NCI-H1105 (cell line): ENCODE measurements around the gene RIC8B.
"Not testable (repeated sequence)": the region's sequence is repeated elsewhere in the genome, so short reads cannot be mapped to it uniquely, and the experiment has no call there.

Experiments
- DNase-seq: peaks from one replicate; lab custom pipeline; 2025; lab: John Stamatoyannopoulos, UW

The RIC8B gene

GRCh38 chr12:106903241-106903945 is 128.9 kb downstream of the RIC8B start:
- DNase-seq = no peak

DNA sequence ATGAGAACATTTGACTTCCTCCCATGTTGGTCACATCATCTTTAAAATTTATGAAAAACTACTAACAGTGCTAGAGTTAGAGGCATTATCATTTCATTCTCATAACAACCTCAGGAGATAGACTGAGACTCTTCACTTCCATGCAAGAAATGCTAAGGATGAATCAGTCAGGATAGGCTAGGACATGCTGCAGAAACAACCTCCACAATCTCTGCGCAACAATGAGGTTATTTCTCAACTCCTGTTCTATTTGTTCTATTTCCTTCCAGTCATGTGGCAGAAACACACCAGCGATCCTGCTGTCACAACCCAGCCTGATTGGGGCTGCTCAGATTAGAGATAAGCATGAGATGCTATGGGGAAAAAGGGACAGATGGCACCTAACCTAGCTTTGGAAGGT is 132.2 kb downstream of the RIC8B start:
- DNase-seq = no peak

DNA sequence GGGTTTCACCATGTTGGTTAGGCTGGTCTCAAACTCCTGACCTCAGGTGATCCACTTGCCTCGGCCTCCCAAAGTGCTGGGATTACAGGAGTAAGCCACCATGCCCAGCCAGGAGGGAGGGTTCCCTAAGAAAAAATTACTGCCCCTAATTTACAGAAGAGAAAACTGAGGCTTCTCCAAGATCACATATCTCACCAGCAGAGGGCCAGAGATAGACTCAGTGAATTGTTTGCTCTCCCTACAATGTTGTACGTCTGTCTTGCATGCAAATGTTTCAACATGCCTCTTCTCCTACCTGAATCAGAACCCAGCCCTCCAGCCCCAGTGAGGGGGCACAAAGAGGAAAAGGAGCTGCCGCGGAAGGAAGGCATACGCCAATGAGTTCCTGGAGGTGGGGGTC is 132.9 kb downstream of the RIC8B start:
- DNase-seq = no peak

- no peak for DNase-seq
Observed at GRCh38 chr12:106907846-106908245, 133.4 kb downstream of the RIC8B start.

GRCh38 chr12:106908561-106908960 is 134.1 kb downstream of the RIC8B start:
- no peak for DNase-seq

DNA sequence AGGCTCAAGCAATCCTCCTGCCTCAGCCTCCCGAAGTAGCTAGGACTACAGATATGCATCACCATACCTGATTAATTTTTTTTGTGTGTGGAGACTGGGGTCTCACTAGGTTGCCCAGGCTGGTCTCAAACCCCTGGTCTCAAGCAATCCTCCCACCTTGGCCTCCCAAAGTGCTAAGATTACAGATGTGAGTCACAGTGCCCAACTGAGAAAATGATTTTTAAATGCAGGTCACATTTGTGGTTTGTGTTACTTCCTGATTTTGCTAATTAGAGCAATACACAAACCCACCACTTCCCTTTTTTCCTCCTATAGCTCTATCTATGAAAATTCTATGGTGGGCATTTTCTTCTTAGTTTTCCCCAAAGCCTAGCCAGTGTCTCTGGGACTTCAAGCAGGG is 135.7 kb downstream of the RIC8B start:
- DNase-seq = no peak

GRCh38 chr12:106911581-106911980 is 137.1 kb downstream of the RIC8B start:
- DNase-seq = no peak

DNA sequence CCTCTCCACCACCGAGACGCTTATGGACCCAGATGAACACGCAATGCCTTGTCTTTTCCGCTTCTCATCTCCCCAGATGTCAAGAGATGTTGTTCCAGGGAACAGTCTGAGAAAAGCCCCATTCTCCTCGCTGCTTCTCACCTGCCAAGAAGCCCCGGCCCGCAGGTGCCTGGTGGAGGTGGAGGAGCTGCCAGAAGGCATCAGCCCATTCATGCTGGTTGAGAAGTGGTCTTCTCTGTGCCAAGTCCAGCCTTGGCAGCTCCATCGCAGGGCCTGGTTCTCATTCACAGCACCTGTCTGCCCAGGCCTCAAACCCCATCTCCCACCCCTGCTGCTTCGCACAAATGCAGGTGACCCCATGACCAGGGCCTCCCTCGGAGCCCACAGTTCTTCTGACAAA is 139.0 kb downstream of the RIC8B start:
- no peak for DNase-seq

GRCh38 chr12:106914796-106915634 is 140.5 kb downstream of the RIC8B start:
- no peak for DNase-seq

DNA sequence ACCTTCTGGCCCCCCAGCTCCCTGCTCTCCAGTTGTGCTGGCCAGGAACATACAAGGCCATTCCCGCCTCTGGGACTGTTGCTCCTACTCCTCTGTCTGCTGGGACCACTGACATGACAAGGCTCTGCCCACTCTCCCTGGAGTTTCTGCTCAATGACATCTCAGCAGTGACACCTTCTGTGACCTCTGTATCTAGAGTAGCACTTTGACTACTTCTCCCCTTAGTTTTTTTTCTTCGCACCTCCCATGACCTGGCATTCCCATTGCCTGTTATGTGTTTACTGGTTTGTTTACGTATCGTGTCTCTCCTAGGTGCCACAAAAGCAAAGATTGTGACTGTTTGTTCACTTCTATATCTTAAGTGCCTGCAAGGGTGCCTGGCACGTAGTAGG is 141.1 kb downstream of the RIC8B start:
- no peak for DNase-seq

DNA sequence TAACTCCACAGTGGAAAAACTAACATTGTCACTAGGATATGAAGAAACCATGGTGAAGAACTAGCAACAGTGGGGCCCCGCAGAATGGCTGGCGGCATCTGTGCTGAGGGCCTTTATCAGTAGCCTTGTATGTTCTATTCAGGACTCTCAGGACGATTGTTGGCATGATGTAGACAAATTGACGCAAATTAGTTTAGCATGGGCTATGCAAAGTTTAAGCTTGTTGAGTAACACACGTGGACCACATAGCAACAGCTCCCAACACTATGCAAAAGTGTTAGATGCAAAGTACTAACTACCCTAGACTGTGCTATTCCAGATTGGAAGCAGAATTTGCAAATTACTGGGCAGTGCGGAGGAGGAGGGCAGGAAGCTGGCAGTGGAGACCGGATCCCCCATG is 143.0 kb downstream of the RIC8B start:
- no peak for DNase-seq

DNA sequence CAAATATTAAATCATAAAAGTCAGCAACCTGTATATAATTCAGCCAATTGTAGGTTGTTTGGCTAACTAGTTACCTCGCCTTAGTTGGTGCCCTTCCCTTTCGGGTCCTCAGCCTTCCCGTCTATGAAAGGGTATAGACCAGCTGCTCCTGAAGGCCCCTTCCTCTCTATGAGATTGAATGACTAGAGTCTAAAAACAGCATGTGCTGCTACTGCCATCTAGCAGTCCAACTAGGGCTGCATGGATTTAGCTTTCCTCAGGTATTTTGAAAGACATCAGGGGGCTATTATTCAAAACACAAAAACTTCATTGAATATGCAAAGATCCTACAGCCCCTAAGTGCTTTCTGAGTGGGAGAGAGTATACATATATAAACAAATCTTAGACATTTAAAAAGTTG is 144.3 kb downstream of the RIC8B start:
- peak; percentile 69 for DNase-seq

- DNase-seq = peak; percentile 56
Observed at GRCh38 chr12:106919910-106920544, 145.5 kb downstream of the RIC8B start.

DNA sequence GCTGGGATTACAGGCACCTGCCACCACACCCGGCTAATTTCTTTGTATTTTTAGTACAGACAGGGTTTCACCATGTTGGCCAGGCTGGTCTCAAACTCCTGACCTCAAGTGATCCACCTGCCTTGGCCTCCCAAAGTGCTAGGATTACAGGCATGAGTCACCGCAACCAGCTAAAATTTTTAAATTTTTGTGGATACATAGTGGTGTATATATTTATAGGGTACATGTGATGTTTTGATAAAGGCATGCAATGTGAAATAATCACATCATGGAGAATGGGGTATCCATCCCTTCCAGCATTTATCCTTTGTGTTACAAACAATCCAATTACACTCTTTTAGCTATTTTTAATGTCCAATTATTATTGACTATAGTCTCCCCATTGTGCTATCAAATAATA is 147.5 kb downstream of the RIC8B start:
- DNase-seq = not testable (repeated sequence)

GRCh38 chr12:106923594-106923993 is 149.1 kb downstream of the RIC8B start:
- DNase-seq = not testable (repeated sequence)

GRCh38 chr12:106924268-106924861 is 149.9 kb downstream of the RIC8B start:
- DNase-seq = no peak

DNA sequence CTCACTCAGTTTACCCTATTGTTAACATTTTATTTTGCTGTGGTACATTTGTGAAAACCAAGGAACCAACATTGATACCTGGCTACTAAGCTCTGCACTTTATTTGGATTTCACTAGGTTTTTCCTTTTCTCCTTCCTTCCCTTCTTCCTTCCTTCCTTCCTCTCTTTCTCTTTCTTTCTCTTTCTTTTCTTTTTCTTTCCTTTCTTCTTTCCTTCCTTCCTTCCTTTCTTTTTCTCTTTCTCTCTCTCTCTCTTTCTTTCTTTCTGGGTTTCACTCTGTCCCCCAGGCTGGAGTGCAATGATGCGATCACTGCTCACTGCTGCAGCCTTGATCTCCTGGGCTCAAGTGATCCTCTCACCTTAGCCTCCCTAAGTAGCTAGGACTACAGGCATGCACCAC is 152.2 kb downstream of the RIC8B start:
- no peak for DNase-seq

- DNase-seq = no peak
Observed at GRCh38 chr12:106934277-106934676, 159.8 kb downstream of the RIC8B start.
